Measurements from ENCODE around the gene TRAF3IP3.
"Not testable (repeated sequence)": the region's sequence is repeated elsewhere in the genome, so short reads cannot be mapped to it uniquely, and the experiment has no call there.

TRAF3IP3 gene

DNA sequence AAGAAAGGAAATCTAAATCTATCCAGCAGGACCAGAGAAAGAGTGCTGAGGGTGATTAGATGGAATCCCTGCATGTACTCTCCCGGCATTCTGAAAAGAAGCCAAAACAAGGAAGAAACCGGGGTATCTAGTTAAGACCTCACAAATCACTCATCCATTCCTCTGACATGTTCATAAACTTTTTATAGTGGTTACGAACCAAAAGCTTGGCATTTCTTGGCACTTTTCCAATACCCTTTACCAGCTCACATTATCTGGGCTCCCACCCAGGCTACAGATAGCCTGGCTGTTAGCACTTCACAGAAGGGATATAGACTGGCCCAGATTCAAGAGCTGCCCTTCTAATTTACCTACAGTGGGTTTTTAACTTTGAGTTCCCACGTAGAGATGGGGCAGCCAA lies 30.3 kb downstream of the TRAF3IP3 start:
- in situ Hi-C loops (cut with MboI; ENCODE audit: low pct_unique_long_range_greater_than_20kb, low sequenced_read_pairs, unreplicated experiment), result no loop called here
- no peak for DNase-seq (ENCODE audit: low spot score)
- TF ChIP-seq, protein P1, sequence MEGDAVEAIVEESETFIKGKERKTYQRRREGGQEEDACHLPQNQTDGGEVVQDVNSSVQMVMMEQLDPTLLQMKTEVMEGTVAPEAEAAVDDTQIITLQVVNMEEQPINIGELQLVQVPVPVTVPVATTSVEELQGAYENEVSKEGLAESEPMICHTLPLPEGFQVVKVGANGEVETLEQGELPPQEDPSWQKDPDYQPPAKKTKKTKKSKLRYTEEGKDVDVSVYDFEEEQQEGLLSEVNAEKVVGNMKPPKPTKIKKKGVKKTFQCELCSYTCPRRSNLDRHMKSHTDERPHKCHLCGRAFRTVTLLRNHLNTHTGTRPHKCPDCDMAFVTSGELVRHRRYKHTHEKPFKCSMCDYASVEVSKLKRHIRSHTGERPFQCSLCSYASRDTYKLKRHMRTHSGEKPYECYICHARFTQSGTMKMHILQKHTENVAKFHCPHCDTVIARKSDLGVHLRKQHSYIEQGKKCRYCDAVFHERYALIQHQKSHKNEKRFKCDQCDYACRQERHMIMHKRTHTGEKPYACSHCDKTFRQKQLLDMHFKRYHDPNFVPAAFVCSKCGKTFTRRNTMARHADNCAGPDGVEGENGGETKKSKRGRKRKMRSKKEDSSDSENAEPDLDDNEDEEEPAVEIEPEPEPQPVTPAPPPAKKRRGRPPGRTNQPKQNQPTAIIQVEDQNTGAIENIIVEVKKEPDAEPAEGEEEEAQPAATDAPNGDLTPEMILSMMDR (IDR thresholded peaks at IDR 0.05; ENCODE audit: extremely low read depth, insufficient read depth, missing control alignments), result no peak

DNA sequence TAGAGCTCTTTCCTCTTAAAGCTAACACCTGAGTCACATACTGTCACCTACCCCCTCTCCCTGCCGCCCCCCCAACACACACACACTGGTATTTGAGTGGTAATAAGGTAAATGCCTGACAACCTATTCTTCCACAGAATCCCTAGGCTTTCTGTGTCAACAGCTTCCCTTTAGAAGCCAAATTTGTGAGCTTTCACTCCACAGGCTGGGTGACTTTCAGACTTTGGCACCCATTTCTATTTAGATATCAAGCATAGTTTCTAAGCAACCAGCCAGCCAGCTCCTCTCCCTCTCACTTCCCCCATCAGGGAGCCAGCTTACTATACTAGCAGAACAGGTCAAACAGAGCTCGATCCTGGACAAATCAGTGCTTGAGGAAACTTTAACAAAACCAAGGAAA lies 31.7 kb downstream of the TRAF3IP3 start:
- TF ChIP-seq, protein P1 (IDR thresholded peaks at IDR 0.05; ENCODE audit: extremely low read depth, insufficient read depth, missing control alignments), result no peak
- DNase-seq (ENCODE audit: low spot score), result no peak
- in situ Hi-C loops (cut with MboI; ENCODE audit: low pct_unique_long_range_greater_than_20kb, low sequenced_read_pairs, unreplicated experiment), result no loop called here

DNA sequence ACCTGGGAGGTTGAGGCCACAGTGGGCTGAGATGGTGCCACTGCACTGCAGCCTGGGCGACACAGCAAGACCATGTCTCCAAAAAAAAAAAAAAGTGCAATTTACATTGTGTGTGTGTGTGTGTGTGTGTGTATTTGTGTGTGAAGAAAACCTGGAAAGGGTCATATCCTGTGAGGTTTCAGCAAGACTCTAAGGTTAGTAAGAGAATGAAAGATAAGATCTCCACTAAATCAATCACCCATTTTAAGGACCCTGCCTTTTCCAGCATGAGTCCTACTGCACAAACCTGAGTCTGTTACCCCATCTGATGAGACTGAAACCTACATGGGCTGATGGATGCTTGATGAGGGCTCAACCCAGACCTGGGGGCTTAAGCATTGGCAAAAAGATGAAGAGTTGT lies 33.4 kb downstream of the TRAF3IP3 start:
- TF ChIP-seq, protein P1 (IDR thresholded peaks at IDR 0.05; ENCODE audit: extremely low read depth, insufficient read depth, missing control alignments), result no peak
- no peak for DNase-seq (ENCODE audit: low spot score)
- in situ Hi-C loops (cut with MboI; ENCODE audit: low pct_unique_long_range_greater_than_20kb, low sequenced_read_pairs, unreplicated experiment), result no loop called here

DNA sequence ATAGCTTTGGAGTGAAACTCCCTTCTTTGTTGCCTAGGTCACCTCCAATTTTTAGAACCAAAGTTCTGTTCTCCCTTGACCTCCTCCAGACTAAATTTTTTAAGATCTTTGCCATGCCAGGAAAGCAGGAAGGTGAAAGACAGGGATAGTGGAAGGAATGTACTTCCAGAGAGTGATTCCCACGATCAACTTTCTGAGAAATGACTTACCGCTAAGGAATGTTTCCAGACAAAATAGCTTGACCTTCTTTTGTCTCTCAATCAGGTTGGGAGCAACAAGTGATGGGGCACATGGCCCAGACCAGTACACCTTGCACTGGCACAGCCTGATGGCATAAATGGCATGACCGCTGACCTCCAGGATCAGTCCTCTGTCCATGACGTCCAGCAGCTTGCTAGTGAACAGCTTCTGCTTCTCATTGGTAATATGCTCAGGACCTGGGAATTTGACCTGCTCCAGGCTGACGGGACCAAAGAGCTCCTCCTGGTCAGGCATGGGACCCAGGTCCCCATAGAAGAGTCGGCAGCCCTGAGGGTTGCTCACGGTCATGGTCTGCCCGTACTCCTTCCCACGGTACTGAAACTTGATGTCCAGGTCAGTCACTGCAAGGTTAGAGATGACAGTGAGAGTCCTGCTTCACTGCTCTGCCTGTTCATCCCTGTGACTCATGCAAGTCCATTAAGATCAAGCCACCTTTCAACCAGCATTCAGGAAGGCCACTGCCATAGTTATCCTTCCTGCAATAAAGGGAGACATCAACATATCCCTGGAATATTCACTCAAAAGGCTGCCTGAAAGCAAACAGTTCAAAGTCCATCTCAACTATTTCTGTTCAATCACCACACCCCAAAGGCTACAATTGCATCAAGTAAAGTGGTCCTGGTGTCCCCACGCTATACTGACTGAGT lies 34.7 kb downstream of the TRAF3IP3 start:
- TF ChIP-seq, protein P1 (IDR thresholded peaks at IDR 0.05; ENCODE audit: extremely low read depth, insufficient read depth, missing control alignments), result no peak
- no peak for DNase-seq (ENCODE audit: low spot score)
- in situ Hi-C loops (cut with MboI; ENCODE audit: low pct_unique_long_range_greater_than_20kb, low sequenced_read_pairs, unreplicated experiment), result no loop called here

DNA sequence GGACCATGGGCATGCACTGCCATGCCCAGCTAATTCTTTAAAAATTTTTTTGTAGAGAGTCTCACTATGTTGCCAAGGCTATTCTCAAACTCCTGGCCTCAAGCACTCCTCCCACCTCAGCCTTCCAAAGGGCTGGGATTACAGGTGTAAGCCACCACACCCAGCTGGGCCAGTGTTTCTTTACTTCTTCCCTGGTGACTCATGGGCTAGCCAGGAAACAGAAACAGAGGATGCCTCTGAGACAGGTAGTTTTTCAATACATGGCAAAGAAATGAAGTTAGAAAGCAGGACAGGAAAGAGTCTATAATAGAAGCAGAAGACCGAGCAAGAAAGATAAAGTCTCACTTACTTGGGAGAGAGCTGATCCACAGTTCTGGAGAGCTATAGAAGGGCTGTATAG lies 36.1 kb downstream of the TRAF3IP3 start:
- TF ChIP-seq, protein P1 (IDR thresholded peaks at IDR 0.05; ENCODE audit: extremely low read depth, insufficient read depth, missing control alignments), result no peak
- DNase-seq (ENCODE audit: low spot score), result no peak
- in situ Hi-C loops (cut with MboI; ENCODE audit: low pct_unique_long_range_greater_than_20kb, low sequenced_read_pairs, unreplicated experiment), result no loop called here

DNA sequence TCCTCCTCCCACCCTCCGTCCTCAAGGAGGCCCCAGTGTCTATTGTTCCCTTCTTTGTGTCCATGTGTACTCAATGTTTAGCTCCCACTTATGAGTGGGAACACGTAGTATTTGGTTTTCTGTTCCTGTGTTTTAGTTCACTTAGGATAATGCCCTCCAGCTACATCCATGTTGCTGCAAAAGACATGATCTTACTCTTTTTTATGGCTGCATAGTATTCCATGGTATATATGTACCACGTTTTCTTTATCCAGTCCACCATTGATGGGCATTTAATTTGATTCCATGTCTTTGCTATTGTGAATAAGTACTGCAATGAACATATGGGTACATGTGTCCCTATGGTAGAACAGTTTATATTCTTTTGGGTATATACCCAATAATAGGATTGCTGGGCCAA lies 37.9 kb downstream of the TRAF3IP3 start:
- in situ Hi-C loops (cut with MboI; ENCODE audit: low pct_unique_long_range_greater_than_20kb, low sequenced_read_pairs, unreplicated experiment), result not testable (repeated sequence)

DNA sequence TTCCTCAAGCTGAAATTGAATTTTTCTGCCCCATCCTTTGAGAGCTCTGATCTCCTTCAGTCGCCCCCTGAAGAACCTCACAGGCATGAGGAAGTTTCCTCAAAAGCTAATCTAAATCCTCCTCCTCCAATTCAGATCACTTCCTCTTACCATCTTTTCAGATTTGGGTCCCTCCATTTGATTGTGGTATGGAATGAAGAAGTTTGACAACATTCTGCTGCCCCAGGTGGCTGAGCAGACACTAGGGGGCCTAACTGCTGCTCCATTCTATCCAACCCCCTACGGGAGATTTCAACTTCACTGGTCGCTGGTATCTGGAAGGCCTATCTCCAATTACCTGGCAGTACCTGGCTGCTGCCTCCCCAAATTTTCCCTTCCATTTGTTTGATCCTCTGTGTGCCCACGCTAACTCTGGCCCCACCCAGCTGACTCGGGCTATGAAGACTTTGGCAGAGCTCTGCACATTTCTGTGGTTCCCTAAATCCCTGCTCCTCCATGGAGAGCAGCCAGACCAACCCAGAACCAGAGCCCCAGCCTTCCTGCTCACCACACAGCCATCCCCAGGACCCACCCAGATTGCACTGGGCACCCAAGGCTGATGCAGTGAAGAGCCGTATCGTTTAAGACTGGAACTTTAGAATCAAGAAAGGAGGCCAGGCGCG lies 42.3 kb downstream of the TRAF3IP3 start:
- TF ChIP-seq, protein P1 (IDR thresholded peaks at IDR 0.05; ENCODE audit: extremely low read depth, insufficient read depth, missing control alignments), result no peak
- DNase-seq (ENCODE audit: low spot score), result no peak
- in situ Hi-C loops (cut with MboI; ENCODE audit: low pct_unique_long_range_greater_than_20kb, low sequenced_read_pairs, unreplicated experiment), result no loop called here

More for the DNA sequence above, 37.9 kb downstream of the TRAF3IP3 start:
- not testable (repeated sequence) for DNase-seq (ENCODE audit: low spot score)
